Left renal pelvis (tissue), 4 donors: Measurements from ENCODE around the gene FOXL3. TPM values are rescaled to one million over a fixed set of nuclear protein-coding genes. Genes with fewer than 3 reads are reported as not detected.
"Not testable (repeated sequence)": the region's sequence is repeated elsewhere in the genome, so short reads cannot be mapped to it uniquely, and the experiment has no call there.

Experiments
- DNase-seq, 4 donors: peaks; one replicate each; pipeline ENCODE4 v3.0.0-alpha.2; 2013; ENCODE audit warnings: low read depth in 4 of 4, low spot score in 3 of 4
- polyA plus RNA-seq, 4 donors: library from polyadenylated mRNA; unstranded; fragments of 120-200 nt; gene quantifications; one replicate each; pipeline ENCODE4 v1.2.1, GENCODE V29; 2013; ENCODE audit not compliant: insufficient read length in 4 of 4

The FOXL3 gene
- polyA plus RNA-seq, result not detected

- DNase-seq, result no peak
Measured at GRCh38 chr7:289756-290553, at the start of gene FOXL3. Gene FOXL3, plus strand, starts transcription at chr7:290170. Its CDS starts 0 bp downstream, at chr7:290170.

- DNase-seq, result no peak
Measured at GRCh38 chr7:240887-241421, 49.0 kb upstream of the FOXL3 start.

GRCh38 chr7:241513-241912, 48.5 kb upstream of the FOXL3 start:
- no peak for DNase-seq

GRCh38 chr7:242826-243579, 47.0 kb upstream of the FOXL3 start:
- DNase-seq, result not testable (repeated sequence)

GRCh38 chr7:243580-243978, 46.4 kb upstream of the FOXL3 start:
- not testable (repeated sequence) for DNase-seq

- DNase-seq, result no peak
Measured at GRCh38 chr7:244974-245373, 45.0 kb upstream of the FOXL3 start.

- no peak for DNase-seq
Measured at GRCh38 chr7:245574-246295, 44.2 kb upstream of the FOXL3 start.

GRCh38 chr7:246451-246850, 43.5 kb upstream of the FOXL3 start:
- DNase-seq, result no peak

- DNase-seq, result no peak
Measured at GRCh38 chr7:247181-247580, 42.8 kb upstream of the FOXL3 start.

- no peak for DNase-seq
Measured at GRCh38 chr7:247636-248035, 42.3 kb upstream of the FOXL3 start.

GRCh38 chr7:248732-249435, 41.1 kb upstream of the FOXL3 start:
- DNase-seq, result no peak

GRCh38 chr7:249989-250388, 40.0 kb upstream of the FOXL3 start:
- no peak for DNase-seq

GRCh38 chr7:250523-250922, 39.4 kb upstream of the FOXL3 start:
- DNase-seq, result no peak

- DNase-seq, result no peak
Measured at GRCh38 chr7:251005-251404, 39.0 kb upstream of the FOXL3 start.

GRCh38 chr7:251446-252175, 38.4 kb upstream of the FOXL3 start:
- DNase-seq, result no peak

GRCh38 chr7:252216-252965, 37.6 kb upstream of the FOXL3 start:
- no peak for DNase-seq

GRCh38 chr7:252981-253380, 37.0 kb upstream of the FOXL3 start:
- DNase-seq, result no peak

- no peak for DNase-seq
Measured at GRCh38 chr7:253581-254336, 36.2 kb upstream of the FOXL3 start.
